HG03571 (cell line): Measurements from ENCODE around the gene DSN1.

Experiments used
- ATAC-seq: cut with Tn5 transposase; IDR thresholded peaks from one replicate; pipeline ENCODE4 v1.9.1; 2021; ENCODE audit not compliant: unreplicated experiment

DSN1 gene

GRCh38 chr20:36758276-36758675 is 15.3 kb downstream of the DSN1 start:
- no peak for ATAC-seq

GRCh38 chr20:36756496-36756895 is 17.1 kb downstream of the DSN1 start:
- no peak for ATAC-seq

GRCh38 chr20:36754656-36755222 is 18.8 kb downstream of the DSN1 start:
- ATAC-seq, result no peak

GRCh38 chr20:36752582-36752981 is 21.0 kb downstream of the DSN1 start:
- no peak for ATAC-seq

- ATAC-seq, result peak; percentile 85
Observed at GRCh38 chr20:36745927-36746659, 27.5 kb downstream of the DSN1 start, which contains the start of gene NDRG3. TSS of gene NDRG3 (minus strand) at chr20:36746090. CDS start at chr20:36721735, 24,355 bp downstream.

GRCh38 chr20:36745234-36745926 is 28.2 kb downstream of the DSN1 start:
- peak; percentile 27 for ATAC-seq

GRCh38 chr20:36744764-36745191 is 28.8 kb downstream of the DSN1 start:
- no peak for ATAC-seq

GRCh38 chr20:36744243-36744642 is 29.3 kb downstream of the DSN1 start:
- no peak for ATAC-seq

- no peak for ATAC-seq
Observed at GRCh38 chr20:36742558-36742957, 31.0 kb downstream of the DSN1 start.

GRCh38 chr20:36741072-36741471 is 32.5 kb downstream of the DSN1 start:
- ATAC-seq, result no peak

GRCh38 chr20:36737183-36737499 is 36.4 kb downstream of the DSN1 start:
- ATAC-seq, result no peak

- ATAC-seq, result no peak
Observed at GRCh38 chr20:36736451-36737182, 36.9 kb downstream of the DSN1 start.

- ATAC-seq, result no peak
Observed at GRCh38 chr20:36732456-36732855, 41.1 kb downstream of the DSN1 start.

- ATAC-seq, result no peak
Observed at GRCh38 chr20:36728986-36729385, 44.6 kb downstream of the DSN1 start.

- no peak for ATAC-seq
Observed at GRCh38 chr20:36726168-36726567, 47.4 kb downstream of the DSN1 start.

- ATAC-seq, result no peak
Observed at GRCh38 chr20:36720510-36720909, 53.1 kb downstream of the DSN1 start.

GRCh38 chr20:36717657-36718056 is 55.9 kb downstream of the DSN1 start:
- no peak for ATAC-seq

GRCh38 chr20:36717021-36717420 is 56.5 kb downstream of the DSN1 start:
- no peak for ATAC-seq

GRCh38 chr20:36712775-36713174 is 60.8 kb downstream of the DSN1 start:
- ATAC-seq, result no peak

GRCh38 chr20:36709126-36709525 is 64.4 kb downstream of the DSN1 start:
- ATAC-seq, result no peak

GRCh38 chr20:36703530-36703929 is 70.0 kb downstream of the DSN1 start:
- no peak for ATAC-seq
